GM12872 (cell line): ENCODE data around the gene NOS3.

ENCODE experiments used
- CTCF ChIP-seq: IDR thresholded peaks from 3 replicates; pipeline ENCODE4 v1.5.1; 2011; ENCODE audit warnings: low read depth, mild to moderate bottlenecking, low read length, moderate library complexity; ENCODE audit not compliant: insufficient read depth

The NOS3 gene

DNA sequence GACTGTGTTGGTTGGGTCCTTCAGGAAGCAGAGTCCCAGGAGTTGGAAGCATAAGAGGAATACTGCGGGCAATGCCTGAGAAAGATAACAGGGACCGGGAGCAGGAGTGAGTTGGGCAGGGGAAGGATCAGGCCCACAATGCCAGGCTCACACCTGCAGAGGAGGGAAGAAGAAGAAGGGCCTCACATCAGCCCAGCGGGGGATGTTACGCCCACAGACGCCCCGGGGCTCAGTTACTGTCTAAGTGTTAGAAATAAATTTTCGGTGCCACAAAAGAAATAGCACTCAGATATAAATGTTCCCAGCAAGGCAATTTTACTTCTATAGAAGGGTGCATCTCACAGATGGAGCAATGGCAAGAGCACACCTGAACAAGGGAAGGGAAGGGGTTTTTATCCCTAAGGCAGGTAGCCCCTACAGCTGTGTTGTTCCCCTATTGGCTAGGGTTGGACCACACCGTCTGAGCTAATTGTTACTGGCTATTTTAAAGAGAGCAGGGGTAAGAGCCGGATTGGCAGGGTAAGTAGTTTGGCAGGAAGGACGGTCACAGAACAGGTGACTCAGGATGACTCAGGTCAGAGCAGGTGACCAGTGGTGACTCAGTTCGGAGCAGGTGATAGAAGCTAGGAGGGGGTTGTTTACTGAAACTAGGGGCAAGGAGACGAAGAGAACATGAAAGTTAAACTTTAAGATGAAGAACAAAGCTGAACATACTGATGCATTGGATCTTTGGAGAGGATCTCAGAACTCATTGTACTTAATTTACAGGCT, at the start of gene NOS3:
TSS of gene NOS3 (plus strand) at position 602 of the 771 bp plus-strand sequence. CDS start 2,787 bp downstream, outside the sequence.
- TF ChIP-seq CTCF = no peak

GRCh38 chr7:150941351-150942000, 49.3 kb upstream of the NOS3 start:
- no peak for TF ChIP-seq CTCF

DNA sequence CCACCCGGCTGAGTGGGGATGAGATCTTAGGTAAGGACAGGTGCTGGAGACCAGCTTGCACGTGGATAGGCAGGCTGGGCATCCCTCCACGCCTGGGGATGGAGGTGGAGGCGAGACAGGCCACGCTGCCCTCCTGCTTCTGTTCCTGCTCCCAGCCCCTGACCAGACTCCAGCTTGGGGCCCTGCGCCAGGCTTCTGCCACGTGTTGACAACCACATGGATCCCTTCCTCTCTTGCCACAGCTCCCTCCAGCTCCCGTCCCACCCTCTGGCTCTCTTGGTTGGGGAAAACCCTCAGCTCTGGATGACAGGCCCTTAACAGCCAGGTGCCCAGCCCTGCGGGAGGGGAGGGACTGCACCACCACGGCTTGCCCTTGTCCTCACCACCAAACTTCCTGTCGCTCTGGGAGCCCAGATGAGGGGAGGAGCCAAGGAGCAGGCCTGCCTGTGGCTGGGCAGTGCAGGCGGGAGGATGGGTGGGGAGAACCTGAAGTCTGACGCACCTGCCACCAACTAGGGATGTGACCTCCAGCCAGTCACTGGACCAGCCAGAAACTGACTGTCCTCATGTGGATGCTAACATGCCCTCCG, 48.7 kb upstream of the NOS3 start:
- TF ChIP-seq CTCF = no peak

DNA sequence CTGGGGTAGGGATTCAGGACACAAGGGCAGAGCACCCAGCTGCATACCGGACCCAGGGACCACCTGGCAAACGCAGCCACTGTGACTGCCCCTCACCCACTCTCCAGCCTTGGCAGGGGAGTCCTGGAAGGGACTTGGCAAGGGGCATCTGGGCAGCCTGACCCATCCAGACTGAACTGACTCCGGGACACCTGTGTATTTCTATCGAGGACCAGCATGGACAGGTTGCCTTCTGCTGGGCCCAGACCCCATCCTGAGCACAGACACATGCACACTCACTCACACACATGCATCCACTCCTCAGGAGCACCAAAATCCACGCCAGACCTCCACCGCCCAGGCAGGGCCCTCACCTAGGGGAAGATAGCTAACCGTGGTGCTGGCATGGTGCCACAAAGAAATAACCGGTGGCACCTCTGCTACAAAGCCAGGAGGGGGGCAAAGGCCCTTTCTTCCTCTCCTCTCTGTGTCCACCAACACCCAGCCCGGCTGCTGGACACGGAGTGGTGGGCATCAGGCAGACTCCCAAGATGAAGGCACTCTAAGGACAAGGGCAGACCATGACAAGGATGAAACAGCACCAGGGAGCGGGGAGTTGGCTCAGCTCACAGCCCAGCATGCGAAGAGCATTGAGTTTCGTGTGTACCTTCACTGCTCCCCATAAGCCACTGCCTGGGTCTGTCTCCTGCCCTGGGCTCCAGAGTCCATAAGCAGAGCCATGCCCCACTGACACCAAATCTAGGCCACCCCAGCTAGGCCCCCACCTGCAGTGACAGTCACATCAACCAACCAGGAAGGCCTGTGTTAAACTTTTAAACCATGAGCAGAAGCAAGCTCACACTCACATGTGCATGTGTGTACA, 48.0 kb upstream of the NOS3 start:
- no peak for TF ChIP-seq CTCF

GRCh38 chr7:150943453-150943814, 47.4 kb upstream of the NOS3 start:
- no peak for TF ChIP-seq CTCF

GRCh38 chr7:150944066-150945042, 46.5 kb upstream of the NOS3 start:
- TF ChIP-seq CTCF = no peak
